GM13977 (cell line): Measurements from ENCODE around the gene PYM1.
A peak's percentile ranks its signal among the peaks of the same experiment; 100 is the strongest.
"Not testable (repeated sequence)": the region's sequence is repeated elsewhere in the genome, so short reads cannot be mapped to it uniquely, and the experiment has no call there.

Source experiments
- DNase-seq: peaks from one replicate; pipeline ENCODE4 v3.0.0; 2012; ENCODE audit warnings: low spot score
- in situ Hi-C: fragments of 300-500 bp; cut with MboI; formaldehyde crosslinking; loops from one replicate; pipeline ENCODE4 v1.12.0; 2022; ENCODE audit warnings: low sequenced_read_pairs, low pct_unique_long_range_greater_than_20kb, mixed read lengths, inconsistent platforms; ENCODE audit not compliant: unreplicated experiment
- TF ChIP-seq, protein P1 (sequence below): IDR thresholded peaks from 2 replicates; pipeline ENCODE4 v1.5.1; 2012; ENCODE audit warnings: mild to moderate bottlenecking, control low read depth; ENCODE audit not compliant: insufficient read depth; ENCODE audit errors: extremely low read depth, missing control alignments

PYM1 gene

DNA sequence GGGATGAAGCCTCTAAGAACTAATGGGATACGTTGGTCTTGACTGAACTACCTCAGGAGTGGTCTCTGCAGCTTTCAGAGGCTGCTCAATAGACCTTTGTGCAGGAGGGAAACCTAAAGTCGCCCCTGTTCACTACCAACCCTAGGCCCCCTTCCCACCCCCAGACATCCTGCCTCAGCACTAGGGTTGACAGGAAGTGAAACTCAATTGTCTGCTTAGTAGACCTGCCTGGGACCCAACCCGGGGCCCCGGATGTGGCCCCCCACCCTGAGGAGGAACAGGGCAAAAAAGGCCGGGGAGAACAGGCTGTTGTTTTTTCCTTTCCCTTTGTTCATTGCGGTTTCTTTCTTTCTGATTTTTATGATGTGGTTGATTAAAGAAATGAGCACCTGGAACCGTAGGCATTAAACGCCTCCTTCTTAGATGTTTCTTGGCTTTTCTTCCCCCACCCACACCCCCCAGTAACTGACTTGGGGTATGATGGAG is 1.7 kb upstream of the PYM1 start:
- in situ Hi-C loops: no loop called here

DNA sequence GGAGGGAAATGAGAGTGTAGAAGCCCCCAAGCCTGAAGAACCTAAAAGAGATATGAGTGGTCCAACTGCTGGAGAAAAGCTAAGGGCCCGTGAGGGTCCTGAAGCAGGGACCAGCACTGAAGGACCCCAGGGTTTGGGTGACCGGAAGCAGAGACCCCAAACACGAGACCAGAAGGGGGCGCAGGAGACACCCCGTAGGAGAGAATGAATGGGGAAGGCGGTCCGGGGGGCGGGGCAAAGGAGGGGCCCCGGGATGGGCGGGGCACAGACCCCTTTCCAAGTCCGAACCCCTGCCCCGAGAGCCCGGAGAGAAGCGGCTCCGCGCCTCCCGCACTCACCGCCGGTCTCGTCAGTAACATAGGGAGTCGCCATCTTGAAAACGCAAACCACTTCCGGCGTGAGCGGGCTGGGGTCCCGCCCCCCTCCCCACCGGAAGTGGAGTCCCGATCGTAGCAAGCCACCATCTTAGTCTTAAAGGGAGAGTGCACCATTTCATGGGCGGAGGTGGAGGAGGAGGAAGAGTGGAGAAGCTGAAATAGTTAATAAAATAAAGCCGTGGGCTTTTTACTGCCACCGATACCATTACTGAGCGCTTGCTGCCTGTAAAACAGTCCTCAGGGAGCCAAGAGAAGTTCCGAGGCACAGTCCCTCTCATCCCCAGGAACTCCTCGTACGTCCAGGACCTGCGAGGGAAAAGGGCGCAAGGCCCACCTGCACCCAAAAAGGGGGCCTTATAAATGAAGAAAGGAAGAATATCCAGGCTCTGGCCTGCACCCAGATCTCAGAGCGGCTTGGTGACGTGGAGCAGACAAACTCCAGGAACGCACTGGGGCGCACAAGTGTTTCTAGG is 731 bp downstream of the PYM1 start:
- TF ChIP-seq, protein P1, sequence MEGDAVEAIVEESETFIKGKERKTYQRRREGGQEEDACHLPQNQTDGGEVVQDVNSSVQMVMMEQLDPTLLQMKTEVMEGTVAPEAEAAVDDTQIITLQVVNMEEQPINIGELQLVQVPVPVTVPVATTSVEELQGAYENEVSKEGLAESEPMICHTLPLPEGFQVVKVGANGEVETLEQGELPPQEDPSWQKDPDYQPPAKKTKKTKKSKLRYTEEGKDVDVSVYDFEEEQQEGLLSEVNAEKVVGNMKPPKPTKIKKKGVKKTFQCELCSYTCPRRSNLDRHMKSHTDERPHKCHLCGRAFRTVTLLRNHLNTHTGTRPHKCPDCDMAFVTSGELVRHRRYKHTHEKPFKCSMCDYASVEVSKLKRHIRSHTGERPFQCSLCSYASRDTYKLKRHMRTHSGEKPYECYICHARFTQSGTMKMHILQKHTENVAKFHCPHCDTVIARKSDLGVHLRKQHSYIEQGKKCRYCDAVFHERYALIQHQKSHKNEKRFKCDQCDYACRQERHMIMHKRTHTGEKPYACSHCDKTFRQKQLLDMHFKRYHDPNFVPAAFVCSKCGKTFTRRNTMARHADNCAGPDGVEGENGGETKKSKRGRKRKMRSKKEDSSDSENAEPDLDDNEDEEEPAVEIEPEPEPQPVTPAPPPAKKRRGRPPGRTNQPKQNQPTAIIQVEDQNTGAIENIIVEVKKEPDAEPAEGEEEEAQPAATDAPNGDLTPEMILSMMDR: peak; percentile 63
- in situ Hi-C loops: no loop called here
- peak; percentile 91 for DNase-seq

More for the DNA sequence above, 1.7 kb upstream of the PYM1 start:
- TF ChIP-seq, protein P1: no peak
- DNase-seq: peak; percentile 87

DNA sequence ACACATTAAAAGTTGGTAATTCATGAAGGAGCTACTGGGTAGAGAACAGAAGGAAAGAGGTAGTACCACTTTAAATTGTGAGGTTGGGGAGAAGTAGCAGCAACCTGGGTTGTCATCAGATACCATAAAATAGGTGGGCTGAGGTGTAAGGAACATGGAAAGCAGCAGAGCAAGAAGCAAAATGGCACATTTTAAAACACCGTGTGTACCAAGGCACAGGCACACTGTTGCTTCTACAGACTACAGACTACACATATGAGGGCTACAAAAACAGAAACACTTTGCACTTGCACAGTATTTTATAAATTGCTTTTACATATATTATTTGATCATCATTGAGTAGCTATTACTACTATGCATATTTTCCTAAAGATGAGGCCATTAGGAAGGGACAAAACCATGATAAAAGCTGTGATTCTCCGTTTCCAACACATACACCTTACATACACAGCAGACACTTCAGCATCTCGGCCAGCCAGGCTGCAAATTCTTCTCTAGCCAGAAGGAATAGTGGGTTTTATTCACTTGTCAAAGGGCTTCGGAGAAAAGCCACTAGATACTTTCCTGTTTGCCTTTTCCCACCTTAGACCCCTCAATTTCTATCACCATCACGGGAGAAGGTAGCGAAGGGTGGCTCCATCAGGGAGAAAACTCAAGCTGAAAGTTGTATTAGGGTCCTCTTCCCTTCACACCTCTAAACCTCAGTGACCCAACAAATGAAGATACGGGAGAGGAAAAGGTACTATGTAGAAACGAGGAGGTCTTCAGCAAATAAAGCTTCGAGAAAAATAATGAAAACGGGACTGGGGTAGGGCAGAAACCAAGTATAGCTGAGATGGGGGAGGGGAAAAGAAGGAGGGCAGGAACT is 1.6 kb downstream of the PYM1 start:
- in situ Hi-C loops: no loop called here
- DNase-seq: no peak

DNA sequence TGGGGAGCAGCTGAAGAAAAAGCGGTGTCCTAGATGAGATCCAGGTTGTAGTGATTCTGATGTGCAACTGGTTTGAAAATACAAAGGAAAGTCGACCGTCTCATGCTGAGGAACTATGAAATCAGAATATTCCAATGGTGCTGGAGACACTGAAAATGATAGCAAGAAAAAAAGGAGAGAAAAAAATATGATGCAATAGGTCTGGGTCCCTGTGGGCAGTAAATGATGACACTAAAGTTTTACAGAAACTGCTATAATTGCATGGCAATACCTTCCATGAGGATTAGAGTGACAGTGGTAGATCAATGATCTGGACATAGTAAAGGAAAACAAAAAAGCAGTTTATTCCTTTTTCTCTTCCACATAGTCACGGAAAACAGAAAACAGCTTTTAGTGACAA is 2.3 kb downstream of the PYM1 start:
- no peak for DNase-seq
- in situ Hi-C loops: no loop called here

More for the DNA sequence above, 1.6 kb downstream of the PYM1 start:
- TF ChIP-seq, protein P1: no peak

DNA sequence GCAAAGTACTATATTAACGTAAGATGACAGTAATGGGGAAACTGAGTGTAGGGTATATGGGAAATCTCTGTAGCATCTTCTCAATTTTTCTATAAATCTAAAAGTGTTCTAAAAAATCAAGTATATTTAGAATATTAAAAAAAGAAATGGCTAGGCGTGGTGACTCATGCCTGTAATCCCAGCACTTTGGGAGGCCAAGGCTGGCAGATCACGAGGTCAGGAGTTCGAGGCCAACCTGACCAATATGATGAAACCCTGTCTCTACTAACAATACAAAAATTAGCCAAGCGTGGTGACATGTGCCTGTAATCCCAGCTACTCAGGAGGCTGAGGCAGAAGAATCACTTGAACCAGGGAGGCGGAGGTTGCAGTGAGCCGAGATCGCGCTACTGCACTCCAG is 4.0 kb downstream of the PYM1 start:
- DNase-seq, in situ Hi-C loops: not testable (repeated sequence)

More for the DNA sequence above, 2.3 kb downstream of the PYM1 start:
- TF ChIP-seq, protein P1: no peak

DNA sequence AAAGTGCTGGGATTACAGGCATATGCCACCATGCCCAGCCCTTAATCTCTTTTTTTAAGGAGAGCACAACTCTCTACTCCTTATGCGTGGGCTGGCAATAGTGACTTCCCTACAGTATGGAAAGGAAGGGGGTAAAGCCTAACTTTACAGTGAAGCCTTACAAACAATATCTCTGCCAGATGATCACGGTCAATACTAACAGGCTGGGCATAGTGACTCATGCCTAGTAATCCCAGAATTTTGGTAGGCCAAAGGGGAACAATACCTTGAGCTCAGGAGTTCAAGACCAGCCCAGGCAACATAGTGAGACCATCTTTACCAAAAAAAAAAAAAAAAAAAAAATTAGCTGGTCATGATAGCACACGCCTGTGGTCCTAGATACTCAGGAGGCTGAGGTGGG is 5.6 kb downstream of the PYM1 start:
- in situ Hi-C loops: no loop called here
- DNase-seq: no peak

DNA sequence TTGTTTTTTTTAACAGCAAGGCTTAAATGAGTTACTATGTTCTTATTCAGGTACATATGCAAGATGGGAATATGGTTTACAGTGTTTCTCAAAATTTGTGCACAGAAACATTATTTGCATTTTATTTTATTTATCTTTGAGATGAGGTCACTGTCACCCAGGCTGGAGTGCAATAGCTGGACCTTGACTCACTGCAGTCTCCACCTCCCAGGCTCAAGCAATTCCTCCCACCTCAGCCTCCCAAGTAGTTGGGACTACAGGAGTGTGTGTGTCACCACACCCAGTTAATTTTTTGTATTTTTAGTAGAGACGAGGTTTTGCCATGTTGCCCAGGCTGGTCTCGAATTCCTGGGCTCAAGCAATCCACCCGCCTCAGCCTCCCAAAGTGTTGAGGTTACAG is 8.7 kb downstream of the PYM1 start:
- DNase-seq: not testable (repeated sequence)

More for the DNA sequence above, 5.6 kb downstream of the PYM1 start:
- TF ChIP-seq, protein P1: no peak

More for the DNA sequence above, 8.7 kb downstream of the PYM1 start:
- in situ Hi-C loops: not testable (repeated sequence)
